Esophagus muscularis mucosa (tissue), 3 donors: ENCODE results near the gene LHFPL2.

Experiments used
- CTCF ChIP-seq, 3 experiments: fragments of 200-600 bp in 2 of 3; fragments of 450-650 bp in 1 of 3; sonication (generic) in 2 of 3; IDR thresholded peaks; one replicate each; pipeline ENCODE4 v1.5.1; 2017 to 2019; ENCODE audit warnings: antibody characterized with exemption in 3 of 3, mild to moderate bottlenecking in 2 of 3, moderate library complexity in 1 of 3
- POLR2A ChIP-seq: fragments of 450-650 bp; IDR thresholded peaks from one replicate; pipeline ENCODE4 v1.6.1; 2017; ENCODE audit warnings: antibody characterized with exemption, moderate library complexity, mild to moderate bottlenecking, low read depth
- POLR2AphosphoS5 ChIP-seq, 2 donors: sonication (generic); formaldehyde crosslinking; IDR thresholded peaks; one replicate each; pipeline ENCODE4 v1.6.1; 2017; ENCODE audit warnings: antibody characterized with exemption in 2 of 2

- TF ChIP-seq POLR2A = no peak
- no peak for TF ChIP-seq POLR2AphosphoS5 (IDR thresholded peaks at IDR 0.05)
- no peak for TF ChIP-seq CTCF (IDR thresholded peaks at IDR 0.05)
Measured at GRCh38 chr5:78568676-78569075, 79.9 kb downstream of the LHFPL2 start.
